ENCODE results near the gene TTC33. TPM values are rescaled to one million over a fixed set of nuclear protein-coding genes. Genes with fewer than 3 reads are reported as not detected.

TTC33 gene
- polyA plus RNA-seq, 1 experiment = 12.4 TPM

GRCh38 chr5:40485021-40485998 lies 270.5 kb downstream of the TTC33 start:
- DNase-seq (ENCODE audit: low read depth, low spot score) = no peak
- no peaks in the 10 kb centered on the region for H3K27me3 ChIP-seq (ENCODE audit: control insufficient read depth, insufficient read depth, low read length)
- no peak for TF ChIP-seq CTCF (IDR thresholded peaks at IDR 0.05; ENCODE audit: low read depth, low read length)
- H3K27ac ChIP-seq (ENCODE audit: low read depth, low read length) = no peak overlapping the region
- H3K9me3 ChIP-seq (ENCODE audit: control insufficient read depth, insufficient read depth, low read length) = no peaks in the 10 kb centered on the region
- no peak overlapping the region for H3K4me3 ChIP-seq (ENCODE audit: low read depth, low read length)
- CTCF ChIA-PET = no interaction called here
- POLR2A ChIA-PET = no interaction called here

GRCh38 chr5:40484495-40484894 lies 271.3 kb downstream of the TTC33 start:
- POLR2A ChIA-PET = no interaction called here
- no peak for DNase-seq (ENCODE audit: low read depth, low spot score)
- CTCF ChIA-PET = no interaction called here
- H3K27ac ChIP-seq (ENCODE audit: low read depth, low read length) = no peak overlapping the region
- H3K9me3 ChIP-seq (ENCODE audit: control insufficient read depth, insufficient read depth, low read length) = no peaks in the 10 kb centered on the region
- no peaks in the 10 kb centered on the region for H3K27me3 ChIP-seq (ENCODE audit: control insufficient read depth, insufficient read depth, low read length)
- no peak overlapping the region for H3K4me3 ChIP-seq (ENCODE audit: low read depth, low read length)
- no peak for TF ChIP-seq CTCF (IDR thresholded peaks at IDR 0.05; ENCODE audit: low read depth, low read length)

- Histone ChIP-seq H3K27me3 (ENCODE audit: control insufficient read depth, insufficient read depth, low read length) (no peaks in the 10 kb centered on the region), H3K4me3 (ENCODE audit: low read depth, low read length) (no peak overlapping the region), H3K9me3 (ENCODE audit: control insufficient read depth, insufficient read depth, low read length) (no peaks in the 10 kb centered on the region), H3K27ac (ENCODE audit: low read depth, low read length) (no peak overlapping the region)
- POLR2A ChIA-PET = no interaction called here
- no peak for TF ChIP-seq CTCF (IDR thresholded peaks at IDR 0.05; ENCODE audit: low read depth, low read length)
- DNase-seq (ENCODE audit: low read depth, low spot score) = no peak
- CTCF ChIA-PET = no interaction called here
These were observed 272.4 kb downstream of the TTC33 start for GRCh38 chr5:40483316-40483715.

GRCh38 chr5:40481241-40481640 lies 274.5 kb downstream of the TTC33 start:
- TF ChIP-seq CTCF (IDR thresholded peaks at IDR 0.05; ENCODE audit: low read depth, low read length) = no peak
- Histone ChIP-seq H3K27me3 (ENCODE audit: control insufficient read depth, insufficient read depth, low read length) (no peaks in the 10 kb centered on the region), H3K9me3 (ENCODE audit: control insufficient read depth, insufficient read depth, low read length) (no peaks in the 10 kb centered on the region), H3K27ac (ENCODE audit: low read depth, low read length) (no peak overlapping the region), H3K4me3 (ENCODE audit: low read depth, low read length) (no peak overlapping the region)
- DNase-seq (ENCODE audit: low read depth, low spot score) = no peak
- CTCF ChIA-PET = no interaction called here
- POLR2A ChIA-PET = interaction anchor here (0.6 kb wide), 1 partner anchor 335 kb away, joined by 5 read pairs; no protein-coding TSS in a partner anchor

GRCh38 chr5:40480392-40480791 lies 275.4 kb downstream of the TTC33 start:
- POLR2A ChIA-PET = no interaction called here

More at GRCh38 chr5:40480392-40480791, 275.4 kb downstream of the TTC33 start:
- Histone ChIP-seq H3K4me3 (ENCODE audit: low read depth, low read length) (no peak overlapping the region), H3K27ac (ENCODE audit: low read depth, low read length) (no peak overlapping the region), H3K9me3 (ENCODE audit: control insufficient read depth, insufficient read depth, low read length) (no peaks in the 10 kb centered on the region), H3K27me3 (ENCODE audit: control insufficient read depth, insufficient read depth, low read length) (no peaks in the 10 kb centered on the region)
- TF ChIP-seq CTCF (IDR thresholded peaks at IDR 0.05; ENCODE audit: low read depth, low read length) = no peak
- CTCF ChIA-PET = no interaction called here
- DNase-seq (ENCODE audit: low read depth, low spot score) = no peak

All from AG04450 (cell line).